Measurements from ENCODE around the gene HOXB8.

Gene HOXB8

DNA sequence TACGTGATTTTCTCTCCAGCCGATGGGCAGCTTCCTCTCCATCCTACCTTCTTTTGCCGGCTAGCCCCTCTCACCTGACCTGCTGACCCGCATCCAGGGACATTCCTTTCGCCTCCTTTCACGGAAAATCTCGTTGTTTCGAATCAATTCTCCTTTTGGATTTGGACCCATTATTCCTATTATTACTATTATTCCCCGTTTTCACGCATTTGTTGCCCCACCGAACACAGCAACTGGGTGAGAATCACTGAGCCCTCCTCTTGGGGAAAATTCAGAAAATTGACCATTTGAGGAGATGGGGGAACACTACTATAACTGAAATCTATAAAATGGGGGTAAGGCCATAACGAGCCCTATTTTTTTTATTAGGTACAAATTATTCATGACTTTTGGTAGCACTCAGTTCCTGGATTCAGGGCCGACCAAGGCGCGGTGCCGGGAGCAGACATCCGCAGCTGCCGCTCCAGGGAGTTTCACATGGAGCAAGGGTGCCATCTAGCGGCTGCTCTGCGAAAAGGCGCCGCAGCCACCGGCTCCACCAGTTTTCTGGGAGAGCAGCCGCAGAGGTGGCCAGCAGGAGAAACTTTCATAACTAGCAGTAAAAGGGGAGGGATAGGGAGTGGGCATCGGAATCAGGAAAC is 3.3 kb upstream of the HOXB8 start:
- TF ChIP-seq, protein P1, sequence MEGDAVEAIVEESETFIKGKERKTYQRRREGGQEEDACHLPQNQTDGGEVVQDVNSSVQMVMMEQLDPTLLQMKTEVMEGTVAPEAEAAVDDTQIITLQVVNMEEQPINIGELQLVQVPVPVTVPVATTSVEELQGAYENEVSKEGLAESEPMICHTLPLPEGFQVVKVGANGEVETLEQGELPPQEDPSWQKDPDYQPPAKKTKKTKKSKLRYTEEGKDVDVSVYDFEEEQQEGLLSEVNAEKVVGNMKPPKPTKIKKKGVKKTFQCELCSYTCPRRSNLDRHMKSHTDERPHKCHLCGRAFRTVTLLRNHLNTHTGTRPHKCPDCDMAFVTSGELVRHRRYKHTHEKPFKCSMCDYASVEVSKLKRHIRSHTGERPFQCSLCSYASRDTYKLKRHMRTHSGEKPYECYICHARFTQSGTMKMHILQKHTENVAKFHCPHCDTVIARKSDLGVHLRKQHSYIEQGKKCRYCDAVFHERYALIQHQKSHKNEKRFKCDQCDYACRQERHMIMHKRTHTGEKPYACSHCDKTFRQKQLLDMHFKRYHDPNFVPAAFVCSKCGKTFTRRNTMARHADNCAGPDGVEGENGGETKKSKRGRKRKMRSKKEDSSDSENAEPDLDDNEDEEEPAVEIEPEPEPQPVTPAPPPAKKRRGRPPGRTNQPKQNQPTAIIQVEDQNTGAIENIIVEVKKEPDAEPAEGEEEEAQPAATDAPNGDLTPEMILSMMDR (IDR thresholded peaks at IDR 0.05; ENCODE audit: extremely low read depth, insufficient read depth, missing control alignments), result peak; percentile 92
- peak; percentile 95 for DNase-seq (ENCODE audit: low spot score)
- in situ Hi-C loops (cut with MboI; ENCODE audit: low pct_unique_long_range_greater_than_20kb, low sequenced_read_pairs, unreplicated experiment), result loop anchor here (10.0 kb wide), 1 partner anchor 106 kb away; the partner anchor contains the start of genes HOXB13, PRAC1 and PRAC2

DNA sequence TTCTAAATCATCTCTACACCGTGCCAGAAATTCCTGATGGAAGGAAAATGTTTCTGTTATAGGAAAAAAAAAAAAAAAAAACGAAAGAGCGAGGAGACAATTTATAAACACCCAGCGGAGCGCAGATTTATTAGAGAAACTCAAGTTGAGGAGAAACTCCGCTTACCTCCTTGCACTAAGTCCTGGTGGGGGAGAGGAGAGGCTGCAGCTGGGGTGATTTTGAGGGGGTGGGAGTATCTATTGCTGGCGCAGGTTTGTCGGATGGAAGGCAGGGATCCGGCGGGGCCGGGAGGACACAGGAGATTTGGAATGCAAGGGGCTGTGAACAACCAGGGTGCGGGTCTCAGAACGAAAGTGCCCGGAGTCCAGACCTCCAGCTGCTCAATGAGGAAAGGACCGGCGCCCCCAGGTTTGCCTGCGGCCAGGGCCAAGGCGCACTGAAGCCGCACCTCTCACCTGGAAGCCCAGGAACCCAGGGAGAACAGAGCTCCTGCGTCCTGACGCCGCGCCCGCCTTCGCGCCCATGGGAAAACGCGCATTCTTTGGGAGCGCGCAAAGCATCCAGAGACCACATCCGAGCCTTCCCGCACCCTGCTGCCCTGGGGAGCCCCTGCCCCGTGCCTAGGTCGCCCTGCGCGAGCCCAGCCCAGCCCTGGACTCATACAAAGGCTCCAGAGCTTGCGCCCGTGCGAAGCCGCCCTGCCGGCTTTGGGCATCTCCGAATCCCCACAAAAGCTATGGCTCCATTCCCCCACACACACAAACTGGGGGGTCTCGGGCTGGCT is 2.6 kb upstream of the HOXB8 start:
- TF ChIP-seq, protein P1 (IDR thresholded peaks at IDR 0.05; ENCODE audit: extremely low read depth, insufficient read depth, missing control alignments), result no peak
- DNase-seq (ENCODE audit: low spot score), result no peak
- in situ Hi-C loops (cut with MboI; ENCODE audit: low pct_unique_long_range_greater_than_20kb, low sequenced_read_pairs, unreplicated experiment), result loop anchor here (10.0 kb wide), 1 partner anchor 107 kb away; the partner anchor contains the start of genes HOXB13, PRAC1 and PRAC2

DNA sequence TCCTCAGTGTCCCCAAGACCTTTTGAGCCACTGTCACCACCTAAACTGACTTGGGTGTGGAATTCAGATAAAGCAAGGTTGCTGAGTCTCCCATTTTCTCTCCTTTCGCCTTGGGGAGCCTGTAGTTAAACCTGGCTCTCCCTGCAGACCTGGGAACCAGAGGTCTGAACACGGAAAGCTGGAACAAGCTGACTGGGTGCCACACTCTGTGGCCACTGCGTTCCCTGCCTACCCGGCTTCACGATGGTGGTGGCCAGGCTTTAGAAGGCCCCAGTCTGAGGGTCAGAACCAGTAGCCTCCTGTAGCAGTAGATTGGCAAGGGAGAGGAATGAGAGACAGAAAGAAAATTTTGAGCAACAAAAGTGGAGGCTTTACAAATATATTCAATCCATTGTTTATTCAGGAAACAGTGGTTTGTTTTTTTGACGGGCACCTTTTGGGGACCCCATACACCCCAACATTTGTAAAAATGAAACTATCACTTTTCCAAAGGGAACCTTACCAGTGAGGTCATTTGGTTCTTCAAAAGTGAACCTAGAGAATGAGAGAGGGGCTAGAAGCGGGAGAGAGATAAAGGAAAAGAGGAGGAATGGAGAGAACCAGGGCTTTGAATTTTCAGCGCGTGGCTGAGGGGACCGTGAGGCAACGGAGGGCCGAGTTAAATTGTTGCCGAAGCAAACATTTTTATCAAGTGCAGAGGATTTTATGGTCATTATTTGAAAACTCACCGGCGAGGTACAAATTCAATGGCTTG is 1.8 kb upstream of the HOXB8 start:
- in situ Hi-C loops (cut with MboI; ENCODE audit: low pct_unique_long_range_greater_than_20kb, low sequenced_read_pairs, unreplicated experiment), result loop anchor here (10.0 kb wide), 1 partner anchor 108 kb away; the partner anchor contains the start of genes HOXB13, PRAC1 and PRAC2
- TF ChIP-seq, protein P1 (IDR thresholded peaks at IDR 0.05; ENCODE audit: extremely low read depth, insufficient read depth, missing control alignments), result no peak
- no peak for DNase-seq (ENCODE audit: low spot score)

DNA sequence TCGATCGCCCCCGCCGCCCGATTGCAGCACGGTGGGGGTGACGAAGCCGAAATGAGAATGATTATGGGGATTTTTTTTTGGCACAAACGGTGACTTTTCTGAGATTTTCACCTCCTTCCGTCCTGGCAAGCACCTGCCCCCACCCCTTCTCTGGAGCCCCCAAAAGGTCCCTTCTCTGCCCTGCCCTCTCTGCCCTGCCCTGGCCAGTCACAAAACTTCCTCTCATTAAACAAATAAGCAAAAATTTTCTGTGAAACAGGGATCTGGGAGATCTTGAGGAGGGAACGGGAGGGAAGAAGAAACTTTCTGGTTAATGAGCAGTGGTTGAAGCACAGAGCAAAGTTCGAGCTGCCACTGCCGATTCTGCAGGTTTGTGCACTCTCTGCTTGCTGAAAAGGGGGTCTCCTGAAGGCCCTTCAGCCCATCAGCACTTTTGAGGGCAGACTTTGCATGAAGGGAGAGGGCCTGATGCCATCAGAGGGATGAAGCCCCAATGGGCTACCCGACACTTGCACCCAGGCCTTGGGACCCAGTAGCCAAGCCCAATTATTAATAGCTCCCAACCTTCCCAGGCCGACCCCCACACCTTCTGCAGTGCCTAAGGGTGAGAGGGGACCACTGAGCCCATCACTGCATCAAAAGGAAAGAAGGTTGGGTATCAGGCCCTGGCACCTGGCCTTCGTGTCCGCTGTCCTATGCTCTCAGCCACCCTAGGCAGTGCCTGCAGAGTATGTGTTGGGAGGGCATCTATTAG is 1.0 kb upstream of the HOXB8 start:
- in situ Hi-C loops (cut with MboI; ENCODE audit: low pct_unique_long_range_greater_than_20kb, low sequenced_read_pairs, unreplicated experiment), result loop anchor here (10.0 kb wide), 1 partner anchor 109 kb away; the partner anchor contains the start of genes HOXB13, PRAC1 and PRAC2
- TF ChIP-seq, protein P1 (IDR thresholded peaks at IDR 0.05; ENCODE audit: extremely low read depth, insufficient read depth, missing control alignments), result no peak
- DNase-seq (ENCODE audit: low spot score), result no peak

DNA sequence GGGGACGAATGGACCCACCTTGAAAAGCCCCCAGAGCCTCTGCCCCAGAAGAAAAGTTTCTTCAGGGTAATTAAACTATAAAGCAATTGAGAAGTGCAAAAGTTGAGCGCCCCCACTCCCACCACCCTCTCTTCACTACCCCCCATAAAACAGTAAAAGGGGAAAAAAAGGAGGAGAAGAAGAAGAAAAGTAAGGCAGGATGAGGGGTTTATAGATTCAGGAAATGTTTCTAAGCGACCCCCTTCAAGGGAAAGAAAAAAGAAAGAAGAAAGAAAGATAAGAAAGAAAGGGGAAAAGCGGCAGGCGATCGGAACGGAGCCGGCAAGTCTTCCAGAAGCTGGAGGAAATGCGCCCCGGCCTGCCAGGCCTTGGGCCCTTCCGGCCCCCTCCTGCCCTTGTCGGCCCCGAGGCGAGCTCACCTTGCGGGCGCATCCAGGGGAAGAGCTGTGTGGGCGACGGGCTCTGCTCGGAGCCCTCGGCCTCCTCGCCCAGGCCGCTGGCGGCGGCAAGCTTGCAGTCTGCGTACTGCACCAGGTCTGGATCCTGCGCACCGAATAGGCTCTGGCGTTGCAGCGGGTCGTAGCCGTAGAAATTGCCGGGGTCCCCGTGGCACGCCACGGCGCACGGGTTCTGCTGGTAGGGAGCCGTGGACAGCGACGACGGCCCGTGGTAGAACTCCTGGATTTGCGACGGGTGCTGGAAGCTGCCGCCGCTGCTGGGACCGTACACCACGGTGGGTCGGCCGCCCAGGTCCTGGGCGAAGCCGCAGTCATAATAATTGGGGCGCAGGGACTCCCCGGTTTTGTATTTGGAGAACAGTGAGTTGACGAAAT is 1.0 kb downstream of the HOXB8 start:
- TF ChIP-seq, protein P1 (IDR thresholded peaks at IDR 0.05; ENCODE audit: extremely low read depth, insufficient read depth, missing control alignments), result no peak
- DNase-seq (ENCODE audit: low spot score), result peak; percentile 56
- in situ Hi-C loops (cut with MboI; ENCODE audit: low pct_unique_long_range_greater_than_20kb, low sequenced_read_pairs, unreplicated experiment), result loop anchor here (10.0 kb wide), 1 partner anchor 111 kb away; the partner anchor contains the start of genes HOXB13, PRAC1 and PRAC2
